ENCODE data around the gene GJB1.

DNA sequence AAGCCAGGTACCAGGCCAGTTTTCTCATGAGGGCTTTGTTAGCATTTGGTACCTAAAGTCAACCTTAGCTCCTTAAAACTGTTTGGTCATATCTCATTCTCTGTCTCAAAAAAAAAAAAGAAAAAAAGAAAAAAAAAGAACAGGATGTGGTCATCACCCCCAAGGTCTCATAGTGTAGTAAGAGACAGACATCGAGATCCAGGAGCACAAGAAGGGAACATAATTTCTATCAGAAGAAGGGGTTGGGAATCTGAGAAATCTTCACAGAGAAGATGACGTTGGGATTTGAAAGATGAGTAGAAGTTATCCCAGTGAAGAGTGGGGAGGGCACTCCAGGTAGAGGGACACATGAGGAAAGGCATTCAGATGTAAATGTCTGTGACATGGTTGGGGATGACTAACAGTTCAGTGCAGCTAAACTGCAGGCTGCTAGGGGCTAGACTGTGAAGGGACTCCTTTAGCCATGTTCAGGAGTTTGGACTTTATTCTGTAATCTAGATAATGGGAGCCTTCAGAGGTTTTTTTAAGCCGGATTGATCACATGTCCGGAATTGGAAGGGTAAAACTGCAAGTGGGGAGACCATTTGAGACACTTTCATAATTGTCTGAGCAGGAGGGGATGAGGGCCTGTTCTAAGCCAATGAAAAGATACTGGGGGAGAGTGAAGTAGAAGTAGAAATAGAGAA is 26.9 kb upstream of the GJB1 start:
- TF ChIP-seq, protein P1, sequence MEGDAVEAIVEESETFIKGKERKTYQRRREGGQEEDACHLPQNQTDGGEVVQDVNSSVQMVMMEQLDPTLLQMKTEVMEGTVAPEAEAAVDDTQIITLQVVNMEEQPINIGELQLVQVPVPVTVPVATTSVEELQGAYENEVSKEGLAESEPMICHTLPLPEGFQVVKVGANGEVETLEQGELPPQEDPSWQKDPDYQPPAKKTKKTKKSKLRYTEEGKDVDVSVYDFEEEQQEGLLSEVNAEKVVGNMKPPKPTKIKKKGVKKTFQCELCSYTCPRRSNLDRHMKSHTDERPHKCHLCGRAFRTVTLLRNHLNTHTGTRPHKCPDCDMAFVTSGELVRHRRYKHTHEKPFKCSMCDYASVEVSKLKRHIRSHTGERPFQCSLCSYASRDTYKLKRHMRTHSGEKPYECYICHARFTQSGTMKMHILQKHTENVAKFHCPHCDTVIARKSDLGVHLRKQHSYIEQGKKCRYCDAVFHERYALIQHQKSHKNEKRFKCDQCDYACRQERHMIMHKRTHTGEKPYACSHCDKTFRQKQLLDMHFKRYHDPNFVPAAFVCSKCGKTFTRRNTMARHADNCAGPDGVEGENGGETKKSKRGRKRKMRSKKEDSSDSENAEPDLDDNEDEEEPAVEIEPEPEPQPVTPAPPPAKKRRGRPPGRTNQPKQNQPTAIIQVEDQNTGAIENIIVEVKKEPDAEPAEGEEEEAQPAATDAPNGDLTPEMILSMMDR (tag by site-specific recombination; IDR thresholded peaks at IDR 0.05) = no peak
- TF ChIP-seq ZBTB44 (tag by site-specific recombination; IDR thresholded peaks at IDR 0.05) = no peak
- no peak for TF ChIP-seq ZNF184 (tag by site-specific recombination; IDR thresholded peaks at IDR 0.05)
- no peak for TF ChIP-seq ZNF629 (tag by site-specific recombination; IDR thresholded peaks at IDR 0.05)

Data from HEK293 (cell line).